Measurements from ENCODE around the gene RILPL1. TPM values are rescaled to one million over a fixed set of nuclear protein-coding genes. Genes with fewer than 3 reads are reported as not detected.
"Not testable (repeated sequence)": the region's sequence is repeated elsewhere in the genome, so short reads cannot be mapped to it uniquely, and the experiment has no call there.

RILPL1 gene
- total RNA-seq, 1 donor from 2014 or later: 21.2 TPM

- TF ChIP-seq CTCF (conservative IDR thresholded peaks at IDR 0.05; ENCODE audit: low read depth, low read length): no peak
- DNase-seq (ENCODE audit: low read depth): no peak
- H3K4me3 ChIP-seq (ENCODE audit: low read depth, low read length): no peak overlapping the region
Observed at GRCh38 chr12:123540899-123541662, 7.6 kb upstream of the RILPL1 start.

- DNase-seq (ENCODE audit: low read depth); H3K4me3 ChIP-seq (ENCODE audit: low read depth, low read length): not testable (repeated sequence)
Observed at GRCh38 chr12:123535952-123536351, 2.4 kb upstream of the RILPL1 start.

- H3K4me3 ChIP-seq (ENCODE audit: low read depth, low read length): peak overlapping the region; percentile 78
- DNase-seq (ENCODE audit: low read depth): no peak
- TF ChIP-seq CTCF (conservative IDR thresholded peaks at IDR 0.05; ENCODE audit: low read depth, low read length): no peak
Observed at GRCh38 chr12:123532808-123533649, 490 bp downstream of the RILPL1 start.

GRCh38 chr12:123532019-123532418, 1.5 kb downstream of the RILPL1 start:
- peak overlapping the region; percentile 78 for H3K4me3 ChIP-seq (ENCODE audit: low read depth, low read length)
- no peak for TF ChIP-seq CTCF (conservative IDR thresholded peaks at IDR 0.05; ENCODE audit: low read depth, low read length)
- DNase-seq (ENCODE audit: low read depth): no peak

- no peak overlapping the region for H3K4me3 ChIP-seq (ENCODE audit: low read depth, low read length)
- TF ChIP-seq CTCF (conservative IDR thresholded peaks at IDR 0.05; ENCODE audit: low read depth, low read length): no peak
- DNase-seq (ENCODE audit: low read depth): no peak
Observed at GRCh38 chr12:123531091-123531490, 2.4 kb downstream of the RILPL1 start.

GRCh38 chr12:123530668-123531067, 2.9 kb downstream of the RILPL1 start:
- no peak for DNase-seq (ENCODE audit: low read depth)
- no peak overlapping the region for H3K4me3 ChIP-seq (ENCODE audit: low read depth, low read length)
- no peak for TF ChIP-seq CTCF (conservative IDR thresholded peaks at IDR 0.05; ENCODE audit: low read depth, low read length)

GRCh38 chr12:123529686-123530085, 3.8 kb downstream of the RILPL1 start:
- no peak for TF ChIP-seq CTCF (conservative IDR thresholded peaks at IDR 0.05; ENCODE audit: low read depth, low read length)
- no peak overlapping the region for H3K4me3 ChIP-seq (ENCODE audit: low read depth, low read length)
- DNase-seq (ENCODE audit: low read depth): no peak
